ENCODE results near the gene TNFAIP6. TPM values are rescaled to one million over a fixed set of nuclear protein-coding genes. Genes with fewer than 3 reads are reported as not detected.

TNFAIP6 gene
- total and polyA plus RNA-seq, 10 of the 15 experiments (the other 5 are each of a cell fraction or from before 2014, with no cell fraction given), result 0.68 to 5.7 (median 1.3) TPM

GRCh38 chr2:151422917-151423439, 65.6 kb downstream of the TNFAIP6 start:
- BruUV-seq (replicated peaks), result no TSS peak
- ChIA-PET POLR2A (interaction anchor here (0.7 kb wide), 1 partner anchor 13 kb away, joined by 3 read pairs; the partner anchor contains the start of gene RIF1), RAD21 (ENCODE audit: unreplicated experiment) (interaction anchor here (1.2 kb wide), 1 partner anchor 10 kb away, joined by 3 read pairs; no protein-coding TSS in a partner anchor), CTCF (interaction anchor here (0.8 to 3.4 kb wide), 2 partner anchors 8 to 14 kb away, joined by 4 to 21 read pairs; no protein-coding TSS in a partner anchor), SMC1A (ENCODE audit: uncharacterized antibody, unreplicated experiment) (interaction anchor here (1.8 kb wide), 1 partner anchor 14 kb away, joined by 7 read pairs; no protein-coding TSS in a partner anchor)
- FAIRE-seq, result peak; percentile 92
- no peak overlapping the region; the same call in 1 of the 2 replicates for H3K4me3 ChIP-seq
- peak; percentile 82 for ATAC-seq
- peaks cover 12% of the 10 kb centered on the region for H3K79me2 ChIP-seq (ENCODE audit: control insufficient read depth, insufficient read depth, low read length)
- peaks cover 6 to 23% of the 10 kb centered on the region in 2 experiments for H3K36me3 ChIP-seq (ENCODE audit: control insufficient read depth in 2 of 2, insufficient read depth in 2 of 2, low read length in 1 of 2)
- 0 out of 2 replicates have a peak overlapping the region, but pooled peaks have one; percentile 33 for H3K4me2 ChIP-seq (ENCODE audit: control insufficient read depth, insufficient read depth)
- peak overlapping the region; percentile 27; the same call in 1 of the 2 replicates for H2AFZ ChIP-seq (ENCODE audit: control insufficient read depth, low read depth, low read length)
- no peaks in the 10 kb centered on the region for H3K27me3 ChIP-seq (replicated peaks in 1 of 2; ENCODE audit: control insufficient read depth in 2 of 2, insufficient read depth in 2 of 2, low read length in 1 of 2)
- no peaks in the 10 kb centered on the region for H3K9me3 ChIP-seq (replicated peaks; ENCODE audit: control insufficient read depth, insufficient read depth, low read length)
- H4K20me1 ChIP-seq (ENCODE audit: control insufficient read depth, insufficient read depth), result no peaks in the 10 kb centered on the region
- in situ Hi-C loops (cut with MboI) (loop anchor here (25.0 kb wide), 2 partner anchors 136 to 1836 kb away; partner anchors contain the start of genes MMADHC and NMI), intact Hi-C loops (cut with micrococcal nuclease; ENCODE audit: unreplicated experiment) (no loop called here)
- WGBS (ENCODE audit: insufficient coverage, insufficient replicate concordance, low lambda C conversion rate, missing lambda C conversion rate), result 23% methylated on average over 3 of the region's 3 CpGs
- no peak overlapping the region; the same call in 1 of the 2 replicates for H3K9ac ChIP-seq (ENCODE audit: control insufficient read depth, insufficient read depth, low read length)
- DNase-seq (ENCODE audit: low read depth, low spot score), result no peak
- peaks cover 6% of the 10 kb centered on the region for H3K4me1 ChIP-seq (ENCODE audit: control insufficient read depth, insufficient read depth, low read length)
- H3K27ac ChIP-seq (ENCODE audit: control insufficient read depth, insufficient read depth), result peak overlapping the region; percentile 63
- TF ChIP-seq POLR2A (IDR thresholded peaks at IDR 0.05; ENCODE audit: low read depth, low read length) (no peak), SMC3 (IDR thresholded peaks at IDR 0.05; ENCODE audit: borderline replicate concordance, low read length) (no peak), SUZ12 (IDR thresholded peaks at IDR 0.05; ENCODE audit: unreplicated experiment) (no peak), SKIL (IDR thresholded peaks at IDR 0.05; ENCODE audit: low read depth, poor library complexity, severe bottlenecking) (no peak), EP300 (IDR thresholded peaks at IDR 0.05; ENCODE audit: borderline replicate concordance in 1 of 2, control insufficient read depth in 1 of 2, low read depth in 2 of 2, low read length in 2 of 2) (0 out of 4 replicates have a peak, but pooled peaks of 1 of the 2 experiments have one; percentile 24), ZBTB4 (CRISPR knock-in tag; IDR thresholded peaks at IDR 0.05) (no peak), MXI1 (IDR thresholded peaks at IDR 0.05; ENCODE audit: low read depth, low read length) (peak; percentile 47; the same call in 1 of the 2 replicates), FOS (IDR thresholded peaks at IDR 0.05; ENCODE audit: borderline replicate concordance, extremely low read depth, insufficient read length) (no peak), MAX (IDR thresholded peaks at IDR 0.05; ENCODE audit: low read depth, low read length) (no peak), ATF7 (IDR thresholded peaks at IDR 0.05; ENCODE audit: low read depth) (0 out of 2 replicates have a peak, but pooled peaks have one; percentile 32), BCLAF1 (IDR thresholded peaks at IDR 0.05) (no peak), ESRRA (IDR thresholded peaks at IDR 0.05; ENCODE audit: low read length) (peak; percentile 62; the same call in 1 of the 2 replicates)

Data from GM12878 (cell line).